CD4-positive, alpha-beta T cell (primary cell): ENCODE data around the gene RPL37A. TPM values are rescaled to one million over a fixed set of nuclear protein-coding genes. Genes with fewer than 3 reads are reported as not detected.
A peak's percentile ranks its signal among the peaks of the same experiment; 100 is the strongest.

Source experiments
- ATAC-seq: fragments of 200-7000 bp; cut with Tn5 transposase; one replicate; pipeline ENCODE4 v1.10.0; 2022; ENCODE audit warnings: mild to moderate bottlenecking; ENCODE audit not compliant: poor library complexity
- CTCF ChIA-PET: fragments of 350-600 bp; sonication (Branson Sonifier 250); formaldehyde crosslinking; loops from one replicate; lab custom pipeline; 2021; ENCODE audit warnings: antibody characterized with exemption, inconsistent platforms; lab: Charles Lee
- POLR2A ChIA-PET: fragments of 350-600 bp; sonication (Branson Sonifier 250); formaldehyde crosslinking; loops from one replicate; lab custom pipeline; 2021; ENCODE audit warnings: antibody characterized with exemption, inconsistent platforms; lab: Charles Lee
- DNase-seq, 14 experiments: peaks; one replicate each; pipeline ENCODE4 v3.0.0-alpha.2; 2013 to 2020; ENCODE audit warnings: mixed read lengths in 2 of 14
- H3K27ac ChIP-seq, 2 donors: one replicate each; pipeline versions ENCODE4 v1.5.1 to v1.7.0; 2013; ENCODE audit warnings: low read length in 2 of 2, low read depth in 1 of 2, mild to moderate bottlenecking in 1 of 2
- H3K27me3 ChIP-seq, 2 experiments: 1 replicate in 1 of 2; 2 replicates in 1 of 2; pipeline versions ENCODE4 v1.6.1 to v1.7.0; 2013; ENCODE audit warnings: low read length in 2 of 2, control low read depth in 1 of 2, mild to moderate bottlenecking in 1 of 2, moderate library complexity in 1 of 2; ENCODE audit not compliant: insufficient read depth in 2 of 2, control insufficient read depth in 1 of 2
- H3K36me3 ChIP-seq: one replicate; pipeline ENCODE4 v1.6.1; 2013; ENCODE audit warnings: low read length, control low read depth; ENCODE audit not compliant: insufficient read depth
- H3K4me1 ChIP-seq: one replicate; pipeline ENCODE4 v1.6.1; 2013; ENCODE audit warnings: low read length, control low read depth; ENCODE audit not compliant: insufficient read depth
- H3K4me3 ChIP-seq: one replicate; pipeline ENCODE4 v1.5.1; 2013; ENCODE audit warnings: mild to moderate bottlenecking, low read length, moderate library complexity
- H3K9me3 ChIP-seq, 2 experiments: 1 replicate in 1 of 2; 2 replicates in 1 of 2; pipeline versions ENCODE4 v1.6.1 to v1.7.0; 2013; ENCODE audit warnings: low read length in 2 of 2, mild to moderate bottlenecking in 2 of 2, control low read depth in 1 of 2, moderate library complexity in 1 of 2; ENCODE audit not compliant: control insufficient read depth in 1 of 2, insufficient read depth in 1 of 2
- H3K27ac Mint-ChIP-seq: one replicate; pipeline ENCODE4 v1.8.0; 2020; ENCODE audit warnings: mixed read lengths
- H3K27me3 Mint-ChIP-seq: one replicate; pipeline ENCODE4 v1.8.0; 2021; ENCODE audit warnings: mixed read lengths
- H3K36me3 Mint-ChIP-seq: one replicate; pipeline ENCODE4 v1.8.0; 2021; ENCODE audit warnings: low read depth, mixed read lengths
- H3K4me1 Mint-ChIP-seq: one replicate; pipeline ENCODE4 v1.8.0; 2021; ENCODE audit warnings: low read depth, mixed read lengths
- H3K4me3 Mint-ChIP-seq: one replicate; pipeline ENCODE4 v1.8.0; 2020; ENCODE audit warnings: mild to moderate bottlenecking, mixed read lengths
- H3K9me3 Mint-ChIP-seq: one replicate; pipeline ENCODE4 v1.8.0; 2020; ENCODE audit warnings: mixed read lengths
- CTCF ChIP-seq: fragments of 200-600 bp; IDR thresholded peaks from one replicate; pipeline ENCODE4 v1.8.0; 2022; ENCODE audit warnings: antibody characterized with exemption, mild to moderate bottlenecking
- intact Hi-C, 2 experiments: fragments of 100-400 bp; cut with DNase I in 1 of 2; cut with micrococcal nuclease in 1 of 2; formaldehyde crosslinking; loops; one replicate each; pipeline versions ENCODE4 v1.15.1 to v1.9.0; 2023 to 2025; cut with DNase I, micrococcal nuclease
- total RNA-seq, 174 experiments: library from RNA in 2 of 174; stranded (reverse) in 2 of 174; gene quantifications; one replicate each; pipeline ENCODE4 v1.2.3 and lab custom pipeline; 2021 to 2026

The RPL37A gene
- total RNA-seq, 2 experiments from 2014 or later: 4,138 to 4,142 TPM

- DNase-seq: no peak
- no peak overlapping the region for H3K4me3 ChIP-seq
- intact Hi-C loops: no loop called here
- no peaks in the 10 kb centered on the region for H3K9me3 ChIP-seq
- no peak for TF ChIP-seq CTCF
- ChIA-PET CTCF (no interaction called here), POLR2A (no interaction called here)
- no peak for ATAC-seq
- Mint-ChIP-seq H3K36me3 (no peaks in the 10 kb centered on the region), H3K9me3 (no peaks in the 10 kb centered on the region), H3K4me3 (no peak overlapping the region), H3K4me1 (no peaks in the 10 kb centered on the region), H3K27me3 (no peaks in the 10 kb centered on the region), H3K27ac (no peak overlapping the region)
- H3K4me1 ChIP-seq: no peaks in the 10 kb centered on the region
- H3K27me3 ChIP-seq: no peaks in the 10 kb centered on the region
- H3K36me3 ChIP-seq: no peaks in the 10 kb centered on the region
- H3K27ac ChIP-seq: no peak overlapping the region
Observed at GRCh38 chr2:216533609-216534008, 35.0 kb downstream of the RPL37A start.

GRCh38 chr2:216534809-216535208 lies 36.2 kb downstream of the RPL37A start:
- ChIA-PET POLR2A (no interaction called here), CTCF (no interaction called here)
- H3K4me3 Mint-ChIP-seq: no peak overlapping the region

GRCh38 chr2:216535454-216535995 lies 36.9 kb downstream of the RPL37A start:
- H3K4me3 Mint-ChIP-seq: no peak overlapping the region
- no peak for ATAC-seq

More at GRCh38 chr2:216534809-216535208, 36.2 kb downstream of the RPL37A start:
- Mint-ChIP-seq H3K27me3 (no peaks in the 10 kb centered on the region), H3K27ac (no peak overlapping the region), H3K36me3 (no peaks in the 10 kb centered on the region), H3K9me3 (no peaks in the 10 kb centered on the region), H3K4me1 (no peaks in the 10 kb centered on the region)
- H3K27ac ChIP-seq: no peak overlapping the region
- DNase-seq (no peak), ATAC-seq (no peak)
- H3K36me3 ChIP-seq: no peaks in the 10 kb centered on the region
- no peak for TF ChIP-seq CTCF
- H3K4me1 ChIP-seq: no peaks in the 10 kb centered on the region
- intact Hi-C loops: no loop called here
- H3K9me3 ChIP-seq: no peaks in the 10 kb centered on the region
- H3K4me3 ChIP-seq: no peak overlapping the region
- H3K27me3 ChIP-seq: no peaks in the 10 kb centered on the region

More at GRCh38 chr2:216535454-216535995, 36.9 kb downstream of the RPL37A start:
- POLR2A ChIA-PET: no interaction called here
- peak in 1 of 14 experiments; percentile 2 for DNase-seq
- H3K36me3 ChIP-seq: no peaks in the 10 kb centered on the region
- TF ChIP-seq CTCF: no peak
- no peak overlapping the region for H3K4me3 ChIP-seq
- no peaks in the 10 kb centered on the region for H3K9me3 ChIP-seq
- H3K4me1 ChIP-seq: no peaks in the 10 kb centered on the region
- no peaks in the 10 kb centered on the region for H3K36me3 Mint-ChIP-seq
- intact Hi-C loops: no loop called here
- H3K27me3 ChIP-seq: no peaks in the 10 kb centered on the region
- no peak overlapping the region for H3K27ac Mint-ChIP-seq
- no peaks in the 10 kb centered on the region for H3K4me1 Mint-ChIP-seq
- no peak overlapping the region for H3K27ac ChIP-seq
- CTCF ChIA-PET: no interaction called here
- H3K27me3 Mint-ChIP-seq: no peaks in the 10 kb centered on the region
- H3K9me3 Mint-ChIP-seq: no peaks in the 10 kb centered on the region
